Stimulated activated CD4-positive, alpha-beta T cell treated with anti-CD3 and anti-CD28 coated beads, TNF-alpha, amount 100 ng/mL, for 4 hours (primary cell): ENCODE results near the gene PKP3.
"Not testable (repeated sequence)": the region's sequence is repeated elsewhere in the genome, so short reads cannot be mapped to it uniquely, and the experiment has no call there.

ENCODE experiments used
- DNase-seq, 3 experiments: peaks; one replicate each; pipeline ENCODE4 v3.0.0-alpha.2; 2020; ENCODE audit warnings: low read depth in 3 of 3

The PKP3 gene

DNA sequence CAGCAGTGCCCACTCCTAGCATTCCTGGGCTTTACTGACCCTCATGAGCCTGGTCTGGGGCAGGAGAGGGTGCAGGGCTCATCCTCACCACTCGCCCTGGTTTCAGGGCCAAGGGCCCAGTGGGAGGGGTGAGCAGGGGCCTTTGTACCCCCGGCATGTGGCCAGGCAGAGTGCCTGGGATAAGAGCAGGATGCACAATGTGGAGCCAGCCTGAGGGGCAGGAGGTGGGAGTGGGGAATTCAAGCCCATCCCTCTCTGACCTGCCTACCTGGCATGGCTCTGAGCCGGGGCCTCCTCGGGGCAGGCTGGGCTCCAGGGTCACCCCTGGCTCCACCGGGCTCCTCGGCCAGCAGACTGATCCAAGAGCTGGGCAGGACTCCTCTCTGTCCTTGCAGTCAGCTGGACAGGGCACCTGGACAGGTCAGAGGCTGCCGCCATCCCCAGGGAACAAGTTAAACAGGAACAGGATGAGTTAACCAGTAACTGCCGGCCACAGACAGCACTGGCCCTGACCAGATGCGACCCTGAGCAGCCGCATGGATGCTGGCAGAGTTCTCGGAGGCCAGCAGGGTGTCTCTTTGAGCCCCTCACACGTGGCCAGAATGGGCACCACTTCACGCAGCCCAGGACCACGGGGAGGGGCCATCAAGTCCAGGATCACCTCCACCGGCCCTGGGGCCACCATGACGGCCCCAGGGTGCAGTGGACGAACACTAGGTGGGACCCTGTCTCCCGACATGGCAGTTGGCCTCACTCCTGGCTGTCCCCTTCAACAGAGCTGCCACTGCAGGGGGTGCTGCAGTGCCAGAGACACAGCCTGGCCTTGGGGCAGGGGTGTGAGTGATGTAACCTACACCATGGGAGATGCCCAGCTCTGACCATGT, 15.8 kb downstream of the PKP3 start:
- no peak for DNase-seq

DNA sequence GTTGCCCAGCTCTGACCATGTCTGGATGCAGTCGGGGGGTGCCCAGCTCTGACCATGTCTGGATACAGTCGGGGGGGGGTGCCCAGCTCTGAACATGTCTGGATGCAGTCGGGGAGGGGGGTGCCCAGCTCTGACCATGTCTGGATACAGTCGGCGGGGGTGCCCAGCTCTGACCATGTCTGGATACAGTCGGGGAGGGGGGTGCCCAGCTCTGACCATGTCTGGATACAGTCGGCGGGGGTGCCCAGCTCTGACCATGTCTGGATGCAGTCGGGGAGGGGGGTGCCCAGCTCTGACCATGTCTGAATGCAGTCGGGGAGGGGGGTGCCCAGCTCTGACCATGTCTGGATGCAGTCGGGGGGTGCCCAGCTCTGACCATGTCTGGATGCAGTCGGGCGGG, 16.7 kb downstream of the PKP3 start:
- not testable (repeated sequence) for DNase-seq

DNA sequence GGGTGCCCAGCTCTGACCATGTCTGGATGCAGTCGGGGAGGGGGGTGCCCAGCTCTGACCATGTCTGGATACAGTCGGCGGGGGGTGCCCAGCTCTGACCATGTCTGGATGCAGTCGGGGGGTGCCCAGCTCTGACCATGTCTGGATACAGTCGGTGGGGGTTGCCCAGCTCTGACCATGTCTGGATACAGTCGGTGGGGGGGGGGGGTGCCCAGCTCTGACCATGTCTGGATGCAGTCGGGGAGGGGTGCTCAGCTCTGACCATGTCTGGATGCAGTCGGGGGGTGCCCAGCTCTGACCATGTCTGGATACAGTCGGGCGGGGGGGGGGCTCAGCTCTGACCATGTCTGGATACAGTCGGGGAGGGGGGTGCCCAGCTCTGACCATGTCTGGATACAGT, 17.5 kb downstream of the PKP3 start:
- not testable (repeated sequence) for DNase-seq

DNA sequence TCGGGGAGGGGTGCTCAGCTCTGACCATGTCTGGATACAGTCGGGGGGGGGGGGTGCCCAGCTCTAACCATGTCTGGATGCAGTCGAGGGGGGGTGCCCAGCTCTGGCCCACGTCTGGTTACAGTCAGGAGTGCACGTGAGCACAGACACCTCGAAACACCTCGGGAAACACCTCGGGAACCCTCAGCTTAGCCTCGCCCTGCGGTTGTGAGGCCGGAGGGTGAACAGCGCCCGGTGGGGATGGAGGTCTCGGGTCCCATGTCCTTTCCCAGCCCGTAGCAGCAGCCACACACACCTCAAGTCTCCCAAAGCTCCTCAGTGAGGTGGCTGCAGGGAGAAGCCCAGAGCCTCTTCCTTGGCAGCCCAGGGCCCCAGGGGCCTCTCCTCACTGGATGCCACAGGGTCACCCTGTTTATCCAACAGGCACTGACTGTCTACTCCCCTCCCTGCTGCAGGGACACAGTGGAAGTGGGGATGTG, 18.7 kb downstream of the PKP3 start:
- no peak for DNase-seq

DNA sequence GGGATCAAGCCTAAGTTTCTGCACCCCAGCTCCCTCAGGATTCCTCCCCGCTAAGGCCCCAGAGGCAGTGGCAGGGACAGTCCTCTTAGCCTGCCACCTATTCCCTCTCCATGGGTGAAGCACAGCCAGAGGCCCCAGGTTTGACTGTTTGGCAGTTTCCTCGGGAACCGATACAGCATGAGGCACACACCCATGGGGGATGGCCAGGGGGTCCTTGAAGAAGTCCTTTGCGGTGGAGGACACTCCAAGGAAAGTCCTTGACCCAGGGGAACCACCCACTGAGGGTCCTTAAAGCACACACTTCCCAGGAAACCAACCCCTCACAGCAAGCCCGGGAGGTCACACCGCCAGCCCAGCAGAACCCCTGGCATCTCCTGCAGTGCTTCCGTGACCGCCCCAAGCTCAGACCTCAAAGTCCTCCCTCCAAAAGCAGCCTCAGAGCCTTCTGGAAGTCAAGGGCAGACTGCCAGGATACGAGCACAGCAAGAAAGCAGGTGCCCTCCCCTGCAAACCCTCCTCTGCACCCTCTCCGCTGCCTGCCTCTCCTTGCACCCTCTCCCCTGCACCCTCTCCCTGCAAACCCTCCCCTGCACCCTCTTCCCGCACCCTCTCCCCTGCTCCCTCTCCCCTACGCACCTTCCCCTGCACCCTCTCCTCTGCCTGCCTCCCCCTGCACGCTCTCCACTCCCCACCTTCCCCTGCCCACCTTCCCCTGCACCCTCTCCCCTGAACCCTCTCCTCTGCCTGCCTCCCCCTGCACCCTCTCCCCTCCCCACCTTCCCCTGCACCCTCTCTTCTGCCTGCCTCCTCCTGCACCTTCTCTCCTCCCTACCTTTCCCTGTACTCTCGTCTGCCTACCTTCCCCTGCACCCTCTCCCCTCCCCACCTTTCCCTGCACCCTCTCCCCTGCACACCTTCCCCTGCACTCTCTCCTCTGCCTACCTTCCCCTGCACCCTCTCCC, 19.4 kb downstream of the PKP3 start:
- DNase-seq, result no peak

DNA sequence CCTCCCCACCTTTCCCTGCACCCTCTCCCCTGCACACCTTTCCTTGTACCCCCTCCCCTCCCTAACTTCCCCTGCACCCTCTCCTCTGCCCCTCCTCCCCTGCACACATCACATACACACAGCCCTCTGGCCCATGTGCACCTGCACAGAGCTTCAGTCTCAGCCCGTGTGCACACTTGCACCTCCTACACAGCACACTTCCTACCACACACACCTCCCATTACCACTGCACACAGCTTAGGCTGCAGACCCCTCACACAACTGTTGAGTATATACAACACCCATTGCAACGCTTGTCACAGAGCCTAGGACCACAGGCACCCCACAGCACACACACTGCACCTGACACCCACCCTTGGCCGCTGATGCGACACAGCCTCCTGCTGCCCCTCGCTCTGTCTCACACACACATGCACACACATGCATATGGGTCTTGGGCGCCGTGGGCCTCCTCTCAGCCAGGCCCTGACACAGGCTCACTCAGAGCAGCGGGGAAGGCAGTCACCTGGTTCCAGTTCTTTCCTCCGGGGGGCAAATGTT, 20.4 kb downstream of the PKP3 start:
- no peak for DNase-seq

DNA sequence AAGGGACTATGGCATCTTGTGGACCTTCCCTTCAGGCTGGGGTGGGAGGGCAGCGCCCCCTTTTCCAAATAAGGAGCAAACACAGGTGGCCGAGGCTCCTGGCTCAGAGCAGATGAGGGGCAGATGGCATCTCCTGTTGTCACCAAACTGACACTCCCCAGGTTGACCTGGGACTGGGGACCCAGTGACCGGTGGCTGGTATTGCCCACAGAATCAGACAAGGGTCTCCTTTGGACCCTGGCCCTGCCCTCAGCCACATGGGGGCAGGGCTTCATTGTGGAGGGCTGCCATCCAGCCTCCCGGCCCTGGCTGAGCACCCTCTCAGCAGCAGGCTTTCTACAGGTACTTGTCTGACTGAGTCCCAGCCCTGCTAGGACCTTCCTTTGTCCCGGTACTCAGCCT, 21.6 kb downstream of the PKP3 start:
- no peak for DNase-seq

DNA sequence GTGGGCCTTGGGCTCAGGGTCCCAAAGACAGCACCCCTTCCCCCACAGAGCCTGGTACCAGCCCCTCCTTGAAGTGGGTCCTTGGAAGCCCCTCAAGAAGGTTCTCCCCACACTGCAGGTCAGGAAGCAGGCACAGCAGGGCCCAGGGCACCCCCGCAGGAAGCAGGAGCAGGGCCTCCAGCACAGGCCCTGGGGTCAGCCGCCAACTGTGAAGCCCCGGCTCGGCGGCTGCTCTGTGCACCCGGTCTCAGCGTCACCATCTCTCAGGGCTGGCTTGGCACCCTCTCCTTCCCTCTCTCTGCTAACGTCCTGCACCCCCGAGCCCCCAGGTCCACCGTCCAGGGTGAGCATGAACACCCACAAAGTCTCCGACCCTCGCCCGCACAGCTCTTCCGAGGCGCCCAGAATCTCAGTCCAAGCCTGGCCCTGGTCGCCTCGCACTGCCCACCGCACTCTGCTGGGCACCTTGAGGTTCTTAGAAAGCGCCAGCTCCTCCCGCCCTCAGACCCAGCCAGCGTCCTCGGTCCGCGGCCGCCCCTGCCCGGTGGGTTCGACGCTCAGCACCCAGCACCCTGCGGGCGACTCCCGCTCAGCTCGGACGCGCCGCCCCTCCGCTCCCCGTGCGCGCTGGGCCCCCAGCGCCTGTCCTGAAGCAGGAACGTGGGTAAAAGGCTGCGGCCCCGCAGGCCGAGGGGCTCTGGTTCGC, 22.2 kb downstream of the PKP3 start:
- DNase-seq, result no peak

DNA sequence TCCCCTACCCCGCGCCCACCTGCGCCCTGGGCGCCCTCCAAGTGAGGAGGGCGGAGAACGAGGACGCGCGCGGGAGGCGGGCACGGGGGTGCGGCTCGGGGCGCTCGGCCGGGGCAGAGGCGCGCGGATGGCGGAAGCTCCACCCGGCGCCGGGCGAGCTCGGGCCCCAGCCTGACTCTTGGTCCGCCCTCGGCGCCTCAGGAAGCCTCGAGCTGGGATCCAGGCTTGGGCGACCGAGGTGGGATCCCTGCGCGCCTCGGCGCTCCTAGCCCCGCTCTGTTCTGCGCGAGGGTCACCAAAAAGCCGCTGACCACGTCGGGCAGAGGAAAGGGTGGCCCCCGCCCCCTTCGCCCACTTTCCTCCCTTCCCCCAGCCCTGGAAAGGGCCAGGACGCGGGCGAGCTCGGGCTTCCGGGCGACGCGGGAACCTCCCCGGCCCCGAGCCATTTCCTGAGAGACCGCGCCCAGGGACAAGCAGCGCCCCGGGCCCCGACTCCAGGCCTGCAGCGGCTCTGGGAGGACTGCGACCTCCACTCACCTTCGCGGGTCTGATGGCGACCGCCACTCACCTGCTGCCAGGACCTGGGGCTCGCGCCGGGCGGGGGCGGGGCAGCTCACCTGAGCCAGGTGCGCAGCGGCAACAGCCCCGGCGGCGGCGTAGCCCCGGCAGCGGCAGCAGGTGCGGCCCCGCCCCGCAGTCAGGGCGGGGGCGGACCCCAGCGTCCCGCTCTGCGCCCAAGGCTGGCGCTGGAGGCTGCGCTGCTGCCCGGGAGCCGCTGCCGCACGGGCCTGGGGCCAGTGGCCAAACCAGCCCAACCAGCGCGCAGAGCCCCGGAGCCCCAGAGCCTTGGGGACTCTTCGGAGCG, 23.0 kb downstream of the PKP3 start:
- DNase-seq, result no peak

DNA sequence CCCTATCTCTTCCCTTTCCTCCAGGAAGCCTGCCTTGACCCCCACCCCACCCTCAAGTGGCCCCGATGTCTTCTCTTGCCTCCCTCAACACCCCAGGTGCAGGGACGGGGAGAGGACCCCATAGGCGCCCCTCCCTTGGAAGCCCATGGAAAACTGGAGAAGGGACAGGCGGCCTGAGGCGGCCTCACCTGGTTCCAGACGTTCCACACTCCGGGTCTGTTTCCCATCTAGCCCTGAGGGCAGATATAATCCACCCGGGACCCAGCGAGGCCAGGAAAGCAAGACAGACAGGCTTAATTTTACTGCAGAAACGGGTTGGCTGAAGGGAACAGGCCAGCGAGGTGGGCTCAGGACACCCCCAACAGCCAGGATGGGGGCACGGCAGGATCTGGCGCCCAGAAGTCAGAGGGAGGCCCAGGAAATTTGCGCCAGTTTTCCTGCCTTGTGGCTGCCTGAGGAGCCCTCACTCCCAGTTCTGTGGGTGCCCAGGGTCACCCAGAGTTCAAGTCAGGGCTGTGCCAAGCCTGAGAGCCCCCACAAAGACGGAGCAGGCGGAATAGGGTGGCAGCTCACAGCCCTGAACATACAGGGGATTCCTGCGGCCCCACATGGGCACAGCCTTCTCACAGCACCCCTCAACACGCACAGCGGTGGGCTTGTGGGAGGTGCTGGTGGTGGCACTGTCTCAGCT, 23.8 kb downstream of the PKP3 start:
- no peak for DNase-seq

DNA sequence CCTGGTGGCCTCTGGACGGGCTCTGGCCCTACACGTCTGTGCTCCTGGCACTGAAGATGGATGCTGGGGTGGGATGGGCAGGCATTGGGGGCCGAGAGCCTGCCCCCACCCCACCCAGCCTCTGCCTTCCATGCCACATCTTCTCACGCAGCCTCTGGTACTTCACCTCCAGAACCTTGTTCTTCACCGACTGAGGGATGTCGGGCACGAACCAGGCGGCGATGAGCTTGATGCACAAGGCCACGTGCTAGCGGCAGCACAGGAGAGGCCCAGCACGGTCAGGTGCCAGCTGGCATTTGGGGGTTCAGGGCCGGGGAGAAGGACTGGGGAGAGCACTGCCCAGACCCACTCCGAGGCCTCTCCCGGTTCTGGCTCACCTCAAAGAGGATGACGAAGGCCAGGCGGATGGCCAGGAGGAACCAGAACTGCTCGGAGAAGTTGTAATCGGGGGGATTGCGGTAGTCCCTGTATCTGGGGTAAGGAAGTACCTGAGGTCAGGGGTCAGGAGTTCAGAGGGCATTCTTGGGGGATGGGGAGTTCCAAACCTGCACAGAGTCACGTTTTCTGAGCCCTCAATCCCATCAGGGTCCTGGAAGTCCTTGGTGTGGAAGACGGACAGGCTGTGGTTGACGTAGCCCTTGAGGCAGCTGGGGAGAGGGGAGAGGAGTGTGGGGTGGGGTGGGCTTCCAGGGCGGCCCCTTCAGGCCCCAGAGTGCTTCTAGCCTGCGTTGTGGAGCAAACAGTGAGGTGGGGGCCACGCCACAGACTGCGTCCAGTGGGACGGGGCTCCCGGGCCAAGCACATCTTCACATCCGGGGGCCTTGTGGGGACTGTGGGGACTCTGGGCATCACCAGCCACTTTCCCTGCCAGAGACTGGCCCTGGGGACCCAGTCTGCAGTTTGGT, 24.6 kb downstream of the PKP3 start:
- no peak for DNase-seq

DNA sequence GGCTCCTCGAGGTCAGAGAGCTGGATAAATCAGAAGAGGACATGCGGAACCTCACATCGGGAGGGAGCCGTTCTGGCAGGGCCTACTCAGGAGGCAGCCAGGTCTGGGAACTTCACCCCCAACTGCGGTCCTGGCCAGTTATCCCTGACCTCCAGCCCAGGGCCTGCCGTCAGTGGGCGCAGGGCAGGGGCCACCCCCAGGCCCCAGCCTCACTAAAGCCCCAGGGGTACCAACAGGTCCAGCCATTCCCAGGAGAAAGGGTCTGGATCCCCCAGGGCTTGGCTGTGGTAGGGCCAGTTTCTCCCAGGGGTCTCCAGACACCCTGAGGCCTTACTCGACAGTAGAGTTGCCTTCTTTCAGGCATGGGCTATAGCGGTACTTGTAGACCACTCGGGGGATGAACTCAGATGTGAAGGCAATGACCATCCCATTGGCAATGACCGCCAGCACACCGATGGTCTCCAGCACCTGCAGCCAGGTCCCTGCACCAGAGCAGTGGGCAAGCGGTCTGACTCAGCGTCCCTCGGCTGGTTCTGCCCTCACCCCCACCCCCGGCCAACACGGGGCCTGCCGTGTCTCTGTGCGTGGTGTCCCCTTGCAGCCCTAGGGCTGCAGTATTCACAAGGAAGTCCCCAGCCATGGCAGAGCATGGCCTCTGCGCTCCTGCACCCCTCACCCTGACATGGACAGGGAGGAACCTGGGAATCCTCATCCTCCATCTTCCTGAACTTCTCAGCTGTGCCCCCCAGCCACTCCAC, 25.4 kb downstream of the PKP3 start:
- DNase-seq, result no peak

DNA sequence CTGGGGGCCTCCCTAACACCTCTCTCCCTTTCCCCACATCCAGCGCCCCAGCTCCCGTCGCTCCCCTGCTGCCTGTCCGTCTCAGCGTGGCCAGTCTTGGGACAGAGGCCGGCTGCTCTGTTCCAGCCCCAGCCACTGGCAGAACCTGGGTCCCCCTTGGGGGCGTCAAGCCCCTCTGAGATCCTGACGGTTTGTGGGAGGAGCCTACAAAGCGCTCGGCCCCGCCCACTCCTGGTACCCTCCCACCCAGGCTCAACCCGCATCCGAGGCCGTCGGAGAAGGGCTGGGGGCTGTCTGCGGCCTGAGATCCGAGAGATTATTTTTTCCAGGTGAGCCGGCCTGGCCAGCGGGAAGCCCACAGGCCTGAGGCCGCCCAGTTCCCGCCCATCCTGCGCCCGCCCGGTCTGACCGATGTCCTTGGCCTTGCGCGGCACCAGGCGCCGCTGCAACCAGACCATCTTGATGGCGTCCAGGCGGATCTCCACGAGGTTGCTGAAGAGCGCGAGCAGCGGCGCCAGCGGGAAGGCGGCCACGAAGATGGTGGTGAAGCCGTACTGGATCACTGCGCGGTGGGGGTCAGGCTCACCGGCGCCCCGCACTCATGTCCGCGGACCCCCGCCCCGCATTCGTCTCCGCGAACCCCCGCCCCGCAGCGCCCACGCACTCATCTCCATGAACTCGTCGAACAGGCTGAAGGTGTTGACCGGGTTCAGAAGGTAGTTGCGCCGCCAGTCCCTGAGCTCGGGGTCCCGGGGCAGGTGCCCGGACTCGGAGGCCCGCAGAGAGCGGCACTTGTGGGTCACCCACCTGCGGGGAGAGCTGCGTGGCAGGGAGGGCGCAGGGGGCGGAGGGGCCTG, 26.3 kb downstream of the PKP3 start:
- no peak for DNase-seq

DNA sequence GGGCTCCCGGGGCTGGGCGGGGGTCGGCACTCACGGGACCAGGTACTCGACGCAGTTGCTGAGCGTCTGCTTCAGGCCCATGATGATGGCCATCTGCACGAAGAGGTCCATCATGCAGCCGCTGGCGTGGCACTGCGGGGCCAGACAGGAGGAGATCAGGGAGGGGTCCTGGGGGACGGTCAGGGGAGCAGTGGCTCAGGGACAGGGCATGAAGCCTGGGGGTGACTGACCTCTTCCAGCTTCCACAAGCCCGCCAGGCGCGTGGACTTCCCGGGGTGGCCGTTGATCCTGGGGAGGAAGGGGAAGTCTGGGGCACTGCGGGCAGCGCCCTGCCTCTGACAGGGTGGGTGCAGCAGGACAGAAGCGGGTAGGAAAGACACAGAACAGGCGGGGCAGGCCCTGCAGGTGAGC, 26.9 kb downstream of the PKP3 start:
- no peak for DNase-seq

DNA sequence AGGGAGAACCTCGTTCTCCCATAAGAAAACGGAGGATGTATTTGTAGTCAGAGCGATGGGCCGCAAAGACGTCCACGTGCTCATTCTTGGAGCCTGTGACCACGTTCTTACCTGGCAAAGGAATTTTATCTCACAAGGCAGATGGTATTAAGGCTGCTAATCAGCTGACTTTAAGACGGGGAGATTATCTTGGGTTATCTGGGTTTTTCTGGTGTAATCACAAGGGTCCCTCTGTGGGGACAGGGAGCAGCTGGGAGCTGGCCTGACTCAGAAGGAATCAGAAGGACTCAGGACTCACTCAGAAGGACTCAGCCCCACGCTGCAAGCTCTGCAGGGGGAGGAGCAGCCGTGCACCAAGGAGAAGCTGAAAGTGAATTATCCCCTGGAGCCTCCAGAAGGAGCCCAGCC, 28.2 kb downstream of the PKP3 start:
- no peak for DNase-seq

DNA sequence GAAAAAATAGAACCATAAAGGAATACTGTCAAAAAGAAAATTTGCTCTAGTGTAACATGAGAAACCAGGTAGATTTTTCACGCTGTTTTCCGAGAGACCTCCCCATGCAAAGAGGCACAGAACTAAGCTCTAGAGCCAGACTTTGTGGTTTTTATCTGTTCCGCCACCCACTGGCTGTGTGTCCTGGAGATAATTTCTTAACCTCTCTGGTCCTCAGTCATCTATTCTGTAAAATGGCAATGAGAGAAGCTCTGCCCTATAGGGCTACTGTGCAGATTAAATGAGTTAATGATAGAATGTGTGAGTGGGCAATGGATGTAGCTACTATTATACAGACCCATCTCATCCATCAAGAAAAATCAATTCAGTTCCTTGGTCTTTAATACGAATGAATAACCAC, 30.2 kb downstream of the PKP3 start:
- no peak for DNase-seq

DNA sequence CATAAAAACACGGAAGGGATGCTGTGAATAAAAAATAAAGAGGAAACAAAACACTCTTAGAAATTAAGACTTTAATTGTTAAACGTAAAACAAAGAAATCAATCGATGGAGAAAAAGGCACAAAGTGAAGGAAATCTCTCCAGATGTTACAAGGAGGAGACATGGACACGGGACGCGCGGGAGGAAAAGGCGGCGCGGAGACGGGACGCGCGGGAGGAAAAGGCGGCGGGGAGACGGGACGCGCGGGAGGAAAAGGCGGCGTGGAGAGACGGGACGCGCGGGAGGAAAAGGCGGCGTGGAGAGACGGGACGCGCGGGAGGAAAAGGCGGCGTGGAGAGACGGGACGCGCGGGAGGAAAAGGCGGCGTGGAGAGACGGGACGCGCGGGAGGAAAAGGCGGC, 30.8 kb downstream of the PKP3 start:
- DNase-seq, result not testable (repeated sequence)
